IMR-90 (cell line): ENCODE data around the gene EDC4.

Experiments
- BHLHE40 ChIP-seq: fragments of 150-350 bp; IDR thresholded peaks from 2 replicates; pipeline ENCODE4 v1.6.1; 2016; ENCODE audit warnings: mild to moderate bottlenecking, low read depth, low read length
- CEBPB ChIP-seq: IDR thresholded peaks from 2 replicates; pipeline ENCODE4 v1.6.1; 2012; ENCODE audit warnings: low read depth, low read length, improper control_type of control experiment
- CTCF ChIP-seq: conservative IDR thresholded peaks from 2 replicates; pipeline ENCODE4 v1.5.1; 2012; ENCODE audit warnings: mild to moderate bottlenecking, low read depth, low read length, improper control_type of control experiment
- FOS ChIP-seq: fragments of 150-350 bp; IDR thresholded peaks from 2 replicates; pipeline ENCODE4 v1.6.1; 2016; ENCODE audit warnings: low read depth, low read length
- MAFK ChIP-seq: IDR thresholded peaks from 2 replicates; pipeline ENCODE4 v1.6.1; 2012; ENCODE audit warnings: low read depth, low read length, improper control_type of control experiment
- MAZ ChIP-seq: IDR thresholded peaks from 2 replicates; pipeline ENCODE4 v1.6.1; 2012; ENCODE audit warnings: low read depth, mild to moderate bottlenecking, low read length, improper control_type of control experiment, moderate library complexity, borderline replicate concordance
- MXI1 ChIP-seq: IDR thresholded peaks from 2 replicates; pipeline ENCODE4 v1.6.1; 2012; ENCODE audit warnings: low read depth, mild to moderate bottlenecking, low read length, moderate library complexity, borderline replicate concordance
- POLR2A ChIP-seq: IDR thresholded peaks from 2 replicates; pipeline ENCODE4 v1.6.1; 2012; ENCODE audit warnings: mild to moderate bottlenecking, low read depth, low read length
- RAD21 ChIP-seq: IDR thresholded peaks from 2 replicates; pipeline ENCODE4 v1.6.1; 2012; ENCODE audit warnings: low read length, improper control_type of control experiment
- RCOR1 ChIP-seq: IDR thresholded peaks from 2 replicates; pipeline ENCODE4 v1.6.1; 2012; ENCODE audit warnings: mild to moderate bottlenecking, low read length, improper control_type of control experiment; ENCODE audit not compliant: insufficient replicate concordance
- RFX5 ChIP-seq: IDR thresholded peaks from 2 replicates; pipeline ENCODE4 v1.8.0; 2012; ENCODE audit warnings: low read depth, mild to moderate bottlenecking, low read length, moderate library complexity
- SMC3 ChIP-seq: fragments of 150-350 bp; IDR thresholded peaks from 2 replicates; pipeline ENCODE4 v1.6.1; 2016; ENCODE audit warnings: low read depth, mild to moderate bottlenecking, antibody characterized with exemption, low read length, moderate library complexity

DNA sequence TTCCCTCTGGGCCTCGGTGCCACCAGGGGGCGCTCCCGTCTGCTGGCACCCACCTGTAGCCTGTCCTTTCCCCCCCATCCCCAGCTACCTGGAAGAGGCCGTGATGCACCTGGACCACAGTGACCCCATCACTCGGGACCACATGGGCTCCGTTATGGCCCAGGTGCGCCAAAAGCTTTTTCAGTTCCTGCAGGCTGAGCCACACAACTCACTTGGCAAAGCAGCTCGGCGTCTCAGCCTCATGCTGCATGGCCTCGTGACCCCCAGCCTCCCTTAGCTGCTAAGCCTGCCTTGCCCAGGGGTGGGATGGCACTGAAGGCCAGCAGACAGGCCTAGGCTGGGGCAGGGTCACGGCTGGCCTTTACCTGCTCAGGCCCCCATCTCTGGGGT lies 11.0 kb downstream of the EDC4 start:
- TF ChIP-seq CTCF (peak; percentile 77), MAZ (no peak), RCOR1 (no peak), MXI1 (no peak), POLR2A (no peak), CEBPB (no peak), FOS (no peak), RAD21 (peak; percentile 74), RFX5 (no peak), MAFK (no peak), SMC3 (peak; percentile 79), BHLHE40 (no peak)
